Measurements from ENCODE around the gene SUN1. TPM values are rescaled to one million over a fixed set of nuclear protein-coding genes. Genes with fewer than 3 reads are reported as not detected.

The SUN1 gene
- total RNA-seq (100 to 1,000 TPM in 1 of 2 donors, 10 to 100 TPM in 1; 50.9 to 162 TPM), polyA plus RNA-seq (10 to 100 TPM; 24.8 to 29.2 TPM)

DNA sequence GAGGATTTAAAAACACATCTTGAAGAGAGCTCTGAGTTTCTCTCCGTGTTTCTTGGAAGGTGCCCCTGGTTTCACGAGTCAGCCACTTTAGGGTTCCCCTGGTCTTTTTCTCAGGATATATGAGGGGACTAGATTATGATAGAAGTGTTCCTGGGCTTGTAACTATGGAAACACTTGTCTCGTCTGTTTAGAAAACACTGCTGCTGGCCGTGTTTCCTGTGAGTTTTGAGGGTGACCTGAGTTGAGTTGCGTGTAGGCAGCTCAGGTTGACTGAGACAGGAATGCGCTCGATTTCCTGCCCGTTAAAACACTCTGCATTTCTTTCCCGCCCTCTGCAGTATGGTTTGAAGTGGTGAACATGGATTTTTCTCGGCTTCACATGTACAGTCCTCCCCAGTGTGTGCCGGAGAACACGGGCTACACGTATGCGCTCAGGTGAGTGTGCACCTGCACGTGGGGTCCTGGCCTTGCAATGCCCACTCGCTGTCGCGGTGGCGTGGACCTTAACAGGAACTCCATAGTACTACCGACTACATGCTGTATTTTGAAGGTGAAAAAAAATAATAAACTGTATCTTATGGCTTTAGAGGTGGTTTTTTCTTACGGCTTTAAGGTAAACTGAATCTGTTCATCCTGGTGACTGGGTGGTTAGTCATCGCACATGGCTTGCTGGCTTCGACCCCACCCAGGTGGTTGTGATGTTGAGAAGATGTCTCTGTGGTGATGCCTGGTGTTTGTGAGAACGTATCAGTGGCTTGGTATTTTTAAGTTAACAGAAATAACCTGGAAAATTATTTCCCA, at the start of gene SUN1:
TSS of gene SUN1 (plus strand) at position 310 of the 801 bp plus-strand sequence. CDS start at position 359, 49 bp downstream.
- Histone ChIP-seq H3K27ac (ENCODE audit: low read depth in 1 of 2, low read length in 2 of 2) (peak within 1 kb of the TSS; percentile 65 to 81), H3K9me3 (ENCODE audit: control insufficient read depth in 4 of 4, low read length in 3 of 4) (no peaks in the 10 kb centered on the region), H3K4me1 (ENCODE audit: control insufficient read depth in 4 of 4, insufficient read depth in 4 of 4, low read length in 3 of 4) (peaks cover 0 to 17% (median 0%) of the 10 kb centered on the region in 4 donors), H3K4me3 (ENCODE audit: low read depth in 1 of 3, low read length in 3 of 3) (no peak within 1 kb of the TSS), H3K36me3 (ENCODE audit: control insufficient read depth in 4 of 4, insufficient read depth in 3 of 4, low read depth in 1 of 4, low read length in 3 of 4) (peaks cover 0 to 9% (median 2%) of the 10 kb centered on the region in 4 donors), H3K27me3 (ENCODE audit: control insufficient read depth in 4 of 4, insufficient read depth in 4 of 4, low read length in 3 of 4) (no peaks in the 10 kb centered on the region), H3K9ac (ENCODE audit: low read depth in 1 of 2, low read length in 2 of 2) (peak within 1 kb of the TSS in 1 of 2 donors; percentile 81)
- TF ChIP-seq MAX (IDR thresholded peaks at IDR 0.05) (no peak), HNF4G (IDR thresholded peaks at IDR 0.05) (no peak), NR2F2 (IDR thresholded peaks at IDR 0.05) (peak; percentile 17)
- DNase-seq (ENCODE audit: low spot score), result no peak
- 77% methylated on average over 24 of the region's 24 CpGs for WGBS

GRCh38 chr7:782718-783449, 49.4 kb upstream of the SUN1 start:
- no peaks in the 10 kb centered on the region for H3K27me3 ChIP-seq (ENCODE audit: control insufficient read depth in 4 of 4, insufficient read depth in 4 of 4, low read length in 3 of 4)
- DNase-seq (ENCODE audit: low spot score), result no peak
- WGBS, result 96% methylated on average over 54 of the region's 56 CpGs
- H3K9me3 ChIP-seq (ENCODE audit: control insufficient read depth in 4 of 4, low read length in 3 of 4), result no peaks in the 10 kb centered on the region
- no peak for TF ChIP-seq FOXA2 (IDR thresholded peaks at IDR 0.05)
- no peak for TF ChIP-seq SP1 (IDR thresholded peaks at IDR 0.05)
- TF ChIP-seq NR2F2 (IDR thresholded peaks at IDR 0.05), result no peak
- TF ChIP-seq FOXA1 (IDR thresholded peaks at IDR 0.05), result no peak
- no peaks in the 10 kb centered on the region for H3K4me1 ChIP-seq (ENCODE audit: control insufficient read depth in 4 of 4, insufficient read depth in 4 of 4, low read length in 3 of 4)
- no peak overlapping the region for H3K27ac ChIP-seq (ENCODE audit: low read depth in 1 of 2, low read length in 2 of 2)
- peaks cover 2 to 24% (median 11%) of the 10 kb centered on the region in 4 donors for H3K36me3 ChIP-seq (ENCODE audit: control insufficient read depth in 4 of 4, insufficient read depth in 3 of 4, low read depth in 1 of 4, low read length in 3 of 4)
- no peak overlapping the region for H3K4me3 ChIP-seq (ENCODE audit: low read depth in 1 of 3, low read length in 3 of 3)
- H3K9ac ChIP-seq (ENCODE audit: low read depth in 1 of 2, low read length in 2 of 2), result no peak overlapping the region

- Histone ChIP-seq H3K4me3 (ENCODE audit: low read depth in 1 of 3, low read length in 3 of 3) (no peak overlapping the region), H3K9ac (ENCODE audit: low read depth in 1 of 2, low read length in 2 of 2) (no peak overlapping the region), H3K4me1 (ENCODE audit: control insufficient read depth in 4 of 4, insufficient read depth in 4 of 4, low read length in 3 of 4) (no peaks in the 10 kb centered on the region), H3K27me3 (ENCODE audit: control insufficient read depth in 4 of 4, insufficient read depth in 4 of 4, low read length in 3 of 4) (no peaks in the 10 kb centered on the region), H3K9me3 (ENCODE audit: control insufficient read depth in 4 of 4, low read length in 3 of 4) (no peaks in the 10 kb centered on the region), H3K27ac (ENCODE audit: low read depth in 1 of 2, low read length in 2 of 2) (no peak overlapping the region), H3K36me3 (ENCODE audit: control insufficient read depth in 4 of 4, insufficient read depth in 3 of 4, low read depth in 1 of 4, low read length in 3 of 4) (peaks cover 2 to 21% (median 11%) of the 10 kb centered on the region in 4 donors)
- DNase-seq (ENCODE audit: low spot score), result no peak
- WGBS, result 93% methylated on average over 36 of the region's 36 CpGs
- no peak for TF ChIP-seq JUND (IDR thresholded peaks at IDR 0.05)
- TF ChIP-seq RXRA (IDR thresholded peaks at IDR 0.05), result no peak
- no peak for TF ChIP-seq TAF1 (conservative IDR thresholded peaks at IDR 0.05)
- TF ChIP-seq, protein P1, sequence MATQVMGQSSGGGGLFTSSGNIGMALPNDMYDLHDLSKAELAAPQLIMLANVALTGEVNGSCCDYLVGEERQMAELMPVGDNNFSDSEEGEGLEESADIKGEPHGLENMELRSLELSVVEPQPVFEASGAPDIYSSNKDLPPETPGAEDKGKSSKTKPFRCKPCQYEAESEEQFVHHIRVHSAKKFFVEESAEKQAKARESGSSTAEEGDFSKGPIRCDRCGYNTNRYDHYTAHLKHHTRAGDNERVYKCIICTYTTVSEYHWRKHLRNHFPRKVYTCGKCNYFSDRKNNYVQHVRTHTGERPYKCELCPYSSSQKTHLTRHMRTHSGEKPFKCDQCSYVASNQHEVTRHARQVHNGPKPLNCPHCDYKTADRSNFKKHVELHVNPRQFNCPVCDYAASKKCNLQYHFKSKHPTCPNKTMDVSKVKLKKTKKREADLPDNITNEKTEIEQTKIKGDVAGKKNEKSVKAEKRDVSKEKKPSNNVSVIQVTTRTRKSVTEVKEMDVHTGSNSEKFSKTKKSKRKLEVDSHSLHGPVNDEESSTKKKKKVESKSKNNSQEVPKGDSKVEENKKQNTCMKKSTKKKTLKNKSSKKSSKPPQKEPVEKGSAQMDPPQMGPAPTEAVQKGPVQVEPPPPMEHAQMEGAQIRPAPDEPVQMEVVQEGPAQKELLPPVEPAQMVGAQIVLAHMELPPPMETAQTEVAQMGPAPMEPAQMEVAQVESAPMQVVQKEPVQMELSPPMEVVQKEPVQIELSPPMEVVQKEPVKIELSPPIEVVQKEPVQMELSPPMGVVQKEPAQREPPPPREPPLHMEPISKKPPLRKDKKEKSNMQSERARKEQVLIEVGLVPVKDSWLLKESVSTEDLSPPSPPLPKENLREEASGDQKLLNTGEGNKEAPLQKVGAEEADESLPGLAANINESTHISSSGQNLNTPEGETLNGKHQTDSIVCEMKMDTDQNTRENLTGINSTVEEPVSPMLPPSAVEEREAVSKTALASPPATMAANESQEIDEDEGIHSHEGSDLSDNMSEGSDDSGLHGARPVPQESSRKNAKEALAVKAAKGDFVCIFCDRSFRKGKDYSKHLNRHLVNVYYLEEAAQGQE (IDR thresholded peaks at IDR 0.05), result no peak
These were observed 48.5 kb upstream of the SUN1 start for GRCh38 chr7:783556-784490.
